OCI-LY1 (cell line): ENCODE data around the gene ADCY9.

ENCODE experiments used
- EZH2 ChIP-seq: fragments of 200-600 bp; sonication (generic), shearing (Covaris generic); IDR thresholded peaks from 2 replicates; pipeline ENCODE4 v1.8.0; 2017; ENCODE audit warnings: borderline replicate concordance, mixed run types, mild to moderate bottlenecking, antibody characterized with exemption, low read length, moderate library complexity, mixed read lengths
- TF ChIP-seq, protein P1 (sequence below): fragments of 200-600 bp; sonication (generic), shearing (Covaris generic); IDR thresholded peaks from 2 replicates; pipeline ENCODE4 v1.5.1; 2017; ENCODE audit warnings: mild to moderate bottlenecking, antibody characterized with exemption, low read length, moderate library complexity, mixed read lengths

DNA sequence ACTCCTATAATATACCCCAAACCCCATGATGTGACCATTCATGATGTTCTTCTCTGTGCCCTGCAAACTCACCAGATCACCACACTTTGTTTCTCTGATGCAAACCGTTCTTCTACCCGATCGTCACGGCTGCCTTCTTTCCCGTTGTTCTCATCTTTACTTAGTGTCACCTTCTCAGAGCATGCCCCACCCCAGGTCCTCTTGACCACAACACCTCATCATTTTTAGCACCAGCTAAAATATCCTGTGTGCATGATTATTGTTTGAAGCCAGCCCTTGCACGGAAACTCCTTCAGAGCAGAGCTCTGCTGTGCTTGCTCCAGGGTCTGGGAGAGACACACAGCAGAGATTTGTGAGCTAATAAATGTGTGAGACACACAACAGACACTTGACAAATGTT is 196.8 kb downstream of the ADCY9 start:
- TF ChIP-seq, protein P1, sequence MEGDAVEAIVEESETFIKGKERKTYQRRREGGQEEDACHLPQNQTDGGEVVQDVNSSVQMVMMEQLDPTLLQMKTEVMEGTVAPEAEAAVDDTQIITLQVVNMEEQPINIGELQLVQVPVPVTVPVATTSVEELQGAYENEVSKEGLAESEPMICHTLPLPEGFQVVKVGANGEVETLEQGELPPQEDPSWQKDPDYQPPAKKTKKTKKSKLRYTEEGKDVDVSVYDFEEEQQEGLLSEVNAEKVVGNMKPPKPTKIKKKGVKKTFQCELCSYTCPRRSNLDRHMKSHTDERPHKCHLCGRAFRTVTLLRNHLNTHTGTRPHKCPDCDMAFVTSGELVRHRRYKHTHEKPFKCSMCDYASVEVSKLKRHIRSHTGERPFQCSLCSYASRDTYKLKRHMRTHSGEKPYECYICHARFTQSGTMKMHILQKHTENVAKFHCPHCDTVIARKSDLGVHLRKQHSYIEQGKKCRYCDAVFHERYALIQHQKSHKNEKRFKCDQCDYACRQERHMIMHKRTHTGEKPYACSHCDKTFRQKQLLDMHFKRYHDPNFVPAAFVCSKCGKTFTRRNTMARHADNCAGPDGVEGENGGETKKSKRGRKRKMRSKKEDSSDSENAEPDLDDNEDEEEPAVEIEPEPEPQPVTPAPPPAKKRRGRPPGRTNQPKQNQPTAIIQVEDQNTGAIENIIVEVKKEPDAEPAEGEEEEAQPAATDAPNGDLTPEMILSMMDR = no peak
- TF ChIP-seq EZH2 = no peak
